ENCODE measurements around the gene VAMP7. TPM values are rescaled to one million over a fixed set of nuclear protein-coding genes. Genes with fewer than 3 reads are reported as not detected.

VAMP7 gene
- total RNA-seq, 1 experiment from 2014 or later: 19.9 TPM

DNA sequence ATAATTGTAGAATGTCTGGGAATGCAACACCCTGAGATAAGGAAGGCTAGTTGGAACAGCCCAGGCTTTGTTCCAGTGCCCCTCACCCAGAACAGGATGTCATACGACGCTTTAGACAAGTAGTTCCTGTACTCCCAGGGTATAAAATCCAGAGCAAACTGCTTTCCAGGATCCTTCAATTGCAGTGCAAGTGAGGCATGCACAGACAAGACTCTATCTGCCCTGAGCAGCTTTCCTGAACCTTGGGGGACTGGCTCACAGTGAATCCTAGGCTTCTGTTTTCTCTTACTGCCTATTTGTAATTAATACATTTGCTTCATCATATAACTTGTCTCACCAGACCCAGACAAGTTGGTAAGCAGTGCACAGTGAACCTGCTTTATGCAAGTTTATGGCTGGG, 68.0 kb downstream of the VAMP7 start:
- no peak overlapping the region for H3K27ac Mint-ChIP-seq
- no peaks in the 10 kb centered on the region for H3K4me1 Mint-ChIP-seq
- H4K20me1 ChIP-seq (ENCODE audit: control insufficient read depth, insufficient read depth, insufficient read length): no peaks in the 10 kb centered on the region
- H2AK5ac ChIP-seq (ENCODE audit: insufficient read length, low read length): no peak overlapping the region
- peaks cover 14 to 17% of the 10 kb centered on the region in 2 experiments for H3K9me3 Mint-ChIP-seq
- TF ChIP-seq, protein P1, sequence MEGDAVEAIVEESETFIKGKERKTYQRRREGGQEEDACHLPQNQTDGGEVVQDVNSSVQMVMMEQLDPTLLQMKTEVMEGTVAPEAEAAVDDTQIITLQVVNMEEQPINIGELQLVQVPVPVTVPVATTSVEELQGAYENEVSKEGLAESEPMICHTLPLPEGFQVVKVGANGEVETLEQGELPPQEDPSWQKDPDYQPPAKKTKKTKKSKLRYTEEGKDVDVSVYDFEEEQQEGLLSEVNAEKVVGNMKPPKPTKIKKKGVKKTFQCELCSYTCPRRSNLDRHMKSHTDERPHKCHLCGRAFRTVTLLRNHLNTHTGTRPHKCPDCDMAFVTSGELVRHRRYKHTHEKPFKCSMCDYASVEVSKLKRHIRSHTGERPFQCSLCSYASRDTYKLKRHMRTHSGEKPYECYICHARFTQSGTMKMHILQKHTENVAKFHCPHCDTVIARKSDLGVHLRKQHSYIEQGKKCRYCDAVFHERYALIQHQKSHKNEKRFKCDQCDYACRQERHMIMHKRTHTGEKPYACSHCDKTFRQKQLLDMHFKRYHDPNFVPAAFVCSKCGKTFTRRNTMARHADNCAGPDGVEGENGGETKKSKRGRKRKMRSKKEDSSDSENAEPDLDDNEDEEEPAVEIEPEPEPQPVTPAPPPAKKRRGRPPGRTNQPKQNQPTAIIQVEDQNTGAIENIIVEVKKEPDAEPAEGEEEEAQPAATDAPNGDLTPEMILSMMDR (conservative IDR thresholded peaks at IDR 0.05): no peak
- no CpG with 5 or more reads among the region's 2 CpGs for WGBS (ENCODE audit: extremely low coverage, insufficient read length, low lambda C conversion rate)
- H3K79me1 ChIP-seq (ENCODE audit: insufficient read depth, low read depth, low read length, poor library complexity, severe bottlenecking): no peaks in the 10 kb centered on the region
- H2AFZ ChIP-seq (ENCODE audit: low read length): no peak overlapping the region
- H2BK12ac ChIP-seq (ENCODE audit: insufficient read length, low read depth, low read length): no peak overlapping the region
- no peak overlapping the region for H3K4me3 Mint-ChIP-seq
- no peak overlapping the region for H4K5ac ChIP-seq (ENCODE audit: insufficient read length, low read depth, low read length)
- H3K23me2 ChIP-seq (ENCODE audit: insufficient read length, low read depth, low read length, poor library complexity, severe bottlenecking): no peaks in the 10 kb centered on the region
- no peak overlapping the region for H2BK5ac ChIP-seq (ENCODE audit: insufficient read length, low read length)
- peaks cover 57% of the 10 kb centered on the region for H3K9me3 ChIP-seq (ENCODE audit: control insufficient read depth, low read depth, low read length)
- H3K36me3 Mint-ChIP-seq (ENCODE audit: insufficient read depth in 1 of 3, low read depth in 3 of 3): peaks cover 0 to 3% (median 0%) of the 10 kb centered on the region in 3 experiments; a peak in 3 of 7 replicates
- no peak overlapping the region for H3K14ac ChIP-seq (ENCODE audit: insufficient read depth, low read length)
- H3T11ph ChIP-seq (ENCODE audit: low read length): no peak overlapping the region
- DNase-seq: no peak
- H2BK20ac ChIP-seq (ENCODE audit: low read depth, low read length, poor library complexity, severe bottlenecking): no peak overlapping the region
- no peak overlapping the region for H2BK120ac ChIP-seq (ENCODE audit: low read depth, low read length, poor library complexity, severe bottlenecking)
- no peak overlapping the region for H3K4me2 ChIP-seq (ENCODE audit: insufficient read depth, insufficient read length, low read length)
- H3K27me3 Mint-ChIP-seq (ENCODE audit: low read depth): no peaks in the 10 kb centered on the region
- H4K8ac ChIP-seq (replicated peaks; ENCODE audit: insufficient read length, low read depth, low read length): no peak overlapping the region
- no peaks in the 10 kb centered on the region for H3K27me3 ChIP-seq (ENCODE audit: insufficient read depth, low read length)
- H3K23ac ChIP-seq (ENCODE audit: insufficient read length, low read depth, low read length): no peak overlapping the region
- H3K4ac ChIP-seq (ENCODE audit: low read depth, low read length): no peak overlapping the region
- H3K79me2 ChIP-seq (ENCODE audit: insufficient read depth, low read length): no peaks in the 10 kb centered on the region
- no peak overlapping the region for H3K18ac ChIP-seq (ENCODE audit: insufficient read length, low read depth, low read length)
- H3K56ac ChIP-seq (ENCODE audit: insufficient read length, low read depth, low read length): no peak overlapping the region
- no peak overlapping the region for H4K91ac ChIP-seq (ENCODE audit: insufficient read length, low read depth, low read length)
- no peaks in the 10 kb centered on the region for H3K4me1 ChIP-seq (ENCODE audit: insufficient read depth, low read length)
- no peak overlapping the region for H2BK15ac ChIP-seq (ENCODE audit: low read depth, low read length)
- H3K9ac ChIP-seq (ENCODE audit: extremely low read depth, insufficient read length, low read length): no peak overlapping the region
- H3K27ac ChIP-seq (ENCODE audit: insufficient read length, low read depth, low read length): no peak overlapping the region

Measured in H9 (cell line).